Trophoblast cell (in vitro differentiated cells and primary cell): ENCODE measurements around the gene RPRD1B.
A peak's percentile ranks its signal among the peaks of the same experiment; 100 is the strongest.

ENCODE experiments used
- DNase-seq, 2 donors: peaks; one replicate each; pipeline ENCODE4 v3.0.0-alpha.2; 2016
- H2AFZ ChIP-seq: 2 replicates; pipeline ENCODE4 v1.6.1; 2013; ENCODE audit warnings: low read length, moderate library complexity, mild to moderate bottlenecking; ENCODE audit not compliant: insufficient read depth, poor library complexity
- H2AK5ac ChIP-seq: 2 replicates; pipeline ENCODE4 v1.6.1; 2013; ENCODE audit warnings: mild to moderate bottlenecking, low read length
- H2BK120ac ChIP-seq: 2 replicates; pipeline ENCODE4 v1.6.1; 2013; ENCODE audit warnings: low read length, mild to moderate bottlenecking, moderate library complexity; ENCODE audit not compliant: insufficient read depth, poor library complexity
- H2BK12ac ChIP-seq: 2 replicates; pipeline ENCODE4 v1.6.1; 2013; ENCODE audit warnings: mild to moderate bottlenecking, low read length, moderate library complexity
- H2BK5ac ChIP-seq: 2 replicates; pipeline ENCODE4 v1.6.1; 2013; ENCODE audit warnings: low read length, low read depth, moderate library complexity, mild to moderate bottlenecking; ENCODE audit not compliant: poor library complexity
- H3K14ac ChIP-seq: 2 replicates; pipeline ENCODE4 v1.6.1; 2013; ENCODE audit warnings: mild to moderate bottlenecking, low read length
- H3K18ac ChIP-seq: 2 replicates; pipeline ENCODE4 v1.6.1; 2013; ENCODE audit warnings: mild to moderate bottlenecking, low read length
- H3K23ac ChIP-seq: 2 replicates; pipeline ENCODE4 v1.6.1; 2013; ENCODE audit warnings: low read length
- H3K27ac ChIP-seq: 2 replicates; pipeline ENCODE4 v1.5.1; 2013; ENCODE audit warnings: low read depth, mild to moderate bottlenecking, inconsistent platforms, low read length, moderate library complexity
- H3K27me3 ChIP-seq: 2 replicates; pipeline ENCODE4 v1.6.1; 2013; ENCODE audit warnings: inconsistent platforms, mild to moderate bottlenecking, low read length, moderate library complexity; ENCODE audit not compliant: insufficient read depth
- H3K36me3 ChIP-seq, 2 experiments: 1 replicate in 1 of 2; 2 replicates in 1 of 2; pipeline ENCODE4 v1.6.1; 2013; ENCODE audit warnings: low read length in 2 of 2, mild to moderate bottlenecking in 2 of 2, moderate library complexity in 1 of 2; ENCODE audit not compliant: insufficient read depth in 2 of 2, control insufficient read depth in 1 of 2
- H3K4ac ChIP-seq: 2 replicates; pipeline ENCODE4 v1.6.1; 2013; ENCODE audit warnings: low read depth, mild to moderate bottlenecking, low read length, moderate library complexity
- H3K4me1 ChIP-seq, 2 experiments: 1 replicate in 1 of 2; 2 replicates in 1 of 2; pipeline ENCODE4 v1.6.1; 2013; ENCODE audit warnings: low read length in 2 of 2, mild to moderate bottlenecking in 2 of 2, moderate library complexity in 1 of 2; ENCODE audit not compliant: insufficient read depth in 2 of 2, control insufficient read depth in 1 of 2
- H3K4me2 ChIP-seq: 2 replicates; pipeline ENCODE4 v1.6.1; 2013; ENCODE audit warnings: inconsistent platforms, mild to moderate bottlenecking, low read length, moderate library complexity
- H3K4me3 ChIP-seq: 2 replicates; pipeline ENCODE4 v1.5.1; 2013; ENCODE audit warnings: mild to moderate bottlenecking, low read depth, low read length, inconsistent platforms
- H3K79me1 ChIP-seq: one replicate; pipeline ENCODE4 v1.6.1; 2013; ENCODE audit warnings: low read length
- H3K79me2 ChIP-seq: 2 replicates; pipeline ENCODE4 v1.6.1; 2013; ENCODE audit warnings: low read length, mild to moderate bottlenecking; ENCODE audit not compliant: control insufficient read depth, insufficient read depth, poor library complexity
- H3K9ac ChIP-seq: 2 replicates; pipeline ENCODE4 v1.6.1; 2013; ENCODE audit warnings: mild to moderate bottlenecking, low read length
- H3K9me3 ChIP-seq: 2 replicates; pipeline ENCODE4 v1.6.1; 2013; ENCODE audit warnings: low read depth, mild to moderate bottlenecking, control low read depth, inconsistent platforms, low read length; ENCODE audit not compliant: insufficient read depth
- H4K12ac ChIP-seq: 2 replicates; pipeline ENCODE4 v1.6.1; 2013; ENCODE audit warnings: low read depth, mild to moderate bottlenecking, low read length, moderate library complexity
- H4K8ac ChIP-seq: 2 replicates; pipeline ENCODE4 v1.6.1; 2013; ENCODE audit warnings: low read depth, mild to moderate bottlenecking, low read length, moderate library complexity
- H4K91ac ChIP-seq: one replicate; pipeline ENCODE4 v1.6.1; 2013; ENCODE audit warnings: low read depth, mild to moderate bottlenecking, low read length, moderate library complexity
- WGBS: extraction: QIAGEN DNeasy Blood & Tissue Kit; methylation state at CpG from one replicate; pipeline ENCODE4 v1.1.7; 2013; ENCODE audit warnings: missing lambda C conversion rate; ENCODE audit not compliant: insufficient read length, insufficient coverage; ENCODE audit errors: extremely low coverage; 5-methylcytosine and 5-hydroxymethylcytosine counted together

RPRD1B gene

GRCh38 chr20:38024496-38024895, 9.1 kb upstream of the RPRD1B start:
- no peak overlapping the region for H2BK120ac ChIP-seq
- no peak for DNase-seq
- no peak overlapping the region for H3K23ac ChIP-seq
- no peaks in the 10 kb centered on the region for H3K79me2 ChIP-seq
- H3K4me1 ChIP-seq, result no peaks in the 10 kb centered on the region
- H2BK12ac ChIP-seq, result no peak overlapping the region
- no peaks in the 10 kb centered on the region for H3K79me1 ChIP-seq
- no peak overlapping the region for H3K9ac ChIP-seq
- no peak overlapping the region for H4K12ac ChIP-seq
- no peak overlapping the region for H2BK5ac ChIP-seq
- no peaks in the 10 kb centered on the region for H3K27me3 ChIP-seq
- WGBS, result no CpG with 5 or more reads among the region's 5 CpGs
- H3K18ac ChIP-seq, result no peak overlapping the region
- H3K4me3 ChIP-seq, result no peak overlapping the region
- H3K4me2 ChIP-seq, result no peak overlapping the region
- no peak overlapping the region for H4K8ac ChIP-seq
- peak overlapping the region; percentile 30 for H3K4ac ChIP-seq
- H3K36me3 ChIP-seq, result peaks cover 0 to 3% of the 10 kb centered on the region in 2 experiments
- no peak overlapping the region for H3K27ac ChIP-seq
- H4K91ac ChIP-seq, result no peak overlapping the region
- H3K9me3 ChIP-seq, result no peaks in the 10 kb centered on the region
- H2AFZ ChIP-seq, result no peak overlapping the region
- H2AK5ac ChIP-seq, result no peak overlapping the region
- H3K14ac ChIP-seq, result no peak overlapping the region

- Histone ChIP-seq H3K4ac (no peak overlapping the region), H3K4me1 (peaks cover 6 to 16% of the 10 kb centered on the region in 2 experiments), H4K12ac (no peak overlapping the region), H3K14ac (no peak overlapping the region), H3K23ac (no peak overlapping the region), H3K27me3 (no peaks in the 10 kb centered on the region), H4K8ac (no peak overlapping the region), H2AK5ac (no peak overlapping the region), H3K79me1 (peaks cover 11% of the 10 kb centered on the region), H3K4me2 (no peak overlapping the region), H2AFZ (no peak overlapping the region), H2BK12ac (no peak overlapping the region), H3K9ac (no peak overlapping the region), H3K79me2 (peaks cover 14% of the 10 kb centered on the region), H3K9me3 (no peaks in the 10 kb centered on the region), H2BK120ac (no peak overlapping the region), H3K36me3 (peaks cover 0 to 3% of the 10 kb centered on the region in 2 experiments), H2BK5ac (no peak overlapping the region), H3K27ac (no peak overlapping the region), H4K91ac (no peak overlapping the region), H3K4me3 (no peak overlapping the region), H3K18ac (no peak overlapping the region)
- no peak for DNase-seq
- no CpG with 5 or more reads among the region's 3 CpGs for WGBS
Observed at GRCh38 chr20:38029453-38029852, 4.1 kb upstream of the RPRD1B start.

- Histone ChIP-seq H3K4me2 (no peak overlapping the region), H3K79me1 (peaks cover 11% of the 10 kb centered on the region), H3K4ac (peak overlapping the region; percentile 41), H4K12ac (no peak overlapping the region), H3K27me3 (no peaks in the 10 kb centered on the region), H3K79me2 (peaks cover 15% of the 10 kb centered on the region), H2AFZ (no peak overlapping the region), H3K9ac (no peak overlapping the region), H2BK120ac (no peak overlapping the region), H2BK12ac (no peak overlapping the region), H3K14ac (no peak overlapping the region), H2AK5ac (no peak overlapping the region), H3K36me3 (peaks cover 0 to 10% of the 10 kb centered on the region in 2 experiments), H3K4me1 (peaks cover 6 to 19% of the 10 kb centered on the region in 2 experiments), H2BK5ac (no peak overlapping the region), H3K4me3 (no peak overlapping the region), H4K8ac (no peak overlapping the region), H3K18ac (no peak overlapping the region), H3K23ac (no peak overlapping the region), H3K27ac (no peak overlapping the region), H4K91ac (no peak overlapping the region), H3K9me3 (no peaks in the 10 kb centered on the region)
- no peak for DNase-seq
- no CpG with 5 or more reads among the region's 3 CpGs for WGBS
Observed at GRCh38 chr20:38031957-38032356, 1.6 kb upstream of the RPRD1B start.

GRCh38 chr20:38032585-38033329, 789 bp upstream of the RPRD1B start:
- H3K9ac ChIP-seq, result peak overlapping the region; percentile 52
- H3K36me3 ChIP-seq, result peaks cover 0 to 10% of the 10 kb centered on the region in 2 experiments

More at GRCh38 chr20:38032585-38033329, 789 bp upstream of the RPRD1B start:
- peaks cover 15% of the 10 kb centered on the region for H3K79me2 ChIP-seq
- no peaks in the 10 kb centered on the region for H3K9me3 ChIP-seq
- H3K14ac ChIP-seq, result peak overlapping the region; percentile 61
- H3K4ac ChIP-seq, result peak overlapping the region; percentile 23
- peaks cover 11% of the 10 kb centered on the region for H3K79me1 ChIP-seq
- H2AK5ac ChIP-seq, result peak overlapping the region; percentile 38
- no peak overlapping the region for H2BK12ac ChIP-seq
- H3K23ac ChIP-seq, result no peak overlapping the region
- H3K27me3 ChIP-seq, result no peaks in the 10 kb centered on the region
- peak overlapping the region; percentile 79 for H3K4me2 ChIP-seq
- peak overlapping the region; percentile 95 for H4K8ac ChIP-seq
- H3K27ac ChIP-seq, result no peak overlapping the region
- WGBS, result no CpG with 5 or more reads among the region's 28 CpGs
- peaks cover 6 to 21% of the 10 kb centered on the region in 2 experiments for H3K4me1 ChIP-seq
- H2BK5ac ChIP-seq, result peak overlapping the region; percentile 20
- peak overlapping the region; percentile 47 for H3K18ac ChIP-seq
- H4K91ac ChIP-seq, result peak overlapping the region; percentile 76
- peak overlapping the region; percentile 71 for H4K12ac ChIP-seq
- peak overlapping the region; percentile 97 for H3K4me3 ChIP-seq
- H2AFZ ChIP-seq, result peak overlapping the region; percentile 58
- H2BK120ac ChIP-seq, result peak overlapping the region; percentile 25
- peak in 1 of 2 donors; percentile 12 for DNase-seq
